T-helper 1 cell (primary cell): ENCODE data around the gene RNU6-9.
"Not testable (repeated sequence)": the region's sequence is repeated elsewhere in the genome, so short reads cannot be mapped to it uniquely, and the experiment has no call there.

Experiments
- DNase-seq, 5 donors: peaks; one replicate each; pipeline ENCODE4 v3.0.0-alpha.2; 2012 to 2020

Gene RNU6-9

DNA sequence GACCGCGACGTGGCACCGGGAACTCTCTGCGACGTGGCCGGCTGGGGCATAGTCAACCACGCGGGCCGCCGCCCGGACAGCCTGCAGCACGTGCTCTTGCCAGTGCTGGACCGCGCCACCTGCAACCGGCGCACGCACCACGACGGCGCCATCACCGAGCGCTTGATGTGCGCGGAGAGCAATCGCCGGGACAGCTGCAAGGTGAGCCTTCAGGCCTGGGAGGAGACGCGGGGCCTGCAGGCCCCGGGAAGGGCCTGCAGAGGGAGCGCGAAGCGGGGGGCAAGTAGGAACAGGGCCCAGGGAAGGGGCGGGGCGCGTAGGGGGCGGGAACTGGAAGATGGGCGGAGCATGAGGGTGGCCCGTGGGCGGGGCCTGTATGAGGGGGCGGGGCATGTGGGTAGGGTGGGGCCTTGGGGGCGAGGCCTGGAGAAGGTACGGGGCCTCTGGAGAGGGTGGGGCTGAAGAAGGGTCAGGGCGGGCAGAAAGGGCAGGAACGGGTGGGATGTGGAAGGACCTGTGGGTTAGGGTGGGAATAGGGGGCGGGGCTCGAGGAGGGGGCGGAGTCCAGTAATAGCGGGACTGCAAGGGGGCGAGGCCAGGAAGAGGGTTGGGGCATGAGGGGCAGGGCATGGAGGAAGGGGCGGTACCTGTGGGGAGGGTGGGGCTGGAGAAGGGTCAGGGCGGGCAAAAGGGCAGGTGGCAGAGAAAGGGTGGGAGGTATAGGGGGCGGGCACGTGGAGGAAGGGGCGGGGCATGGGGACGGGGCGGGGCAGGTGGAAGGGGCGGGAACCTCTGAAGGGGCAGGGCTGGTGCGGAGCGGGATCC, 31.3 kb upstream of the RNU6-9 start:
- peak; percentile 41 to 78 (median 65) for DNase-seq

DNA sequence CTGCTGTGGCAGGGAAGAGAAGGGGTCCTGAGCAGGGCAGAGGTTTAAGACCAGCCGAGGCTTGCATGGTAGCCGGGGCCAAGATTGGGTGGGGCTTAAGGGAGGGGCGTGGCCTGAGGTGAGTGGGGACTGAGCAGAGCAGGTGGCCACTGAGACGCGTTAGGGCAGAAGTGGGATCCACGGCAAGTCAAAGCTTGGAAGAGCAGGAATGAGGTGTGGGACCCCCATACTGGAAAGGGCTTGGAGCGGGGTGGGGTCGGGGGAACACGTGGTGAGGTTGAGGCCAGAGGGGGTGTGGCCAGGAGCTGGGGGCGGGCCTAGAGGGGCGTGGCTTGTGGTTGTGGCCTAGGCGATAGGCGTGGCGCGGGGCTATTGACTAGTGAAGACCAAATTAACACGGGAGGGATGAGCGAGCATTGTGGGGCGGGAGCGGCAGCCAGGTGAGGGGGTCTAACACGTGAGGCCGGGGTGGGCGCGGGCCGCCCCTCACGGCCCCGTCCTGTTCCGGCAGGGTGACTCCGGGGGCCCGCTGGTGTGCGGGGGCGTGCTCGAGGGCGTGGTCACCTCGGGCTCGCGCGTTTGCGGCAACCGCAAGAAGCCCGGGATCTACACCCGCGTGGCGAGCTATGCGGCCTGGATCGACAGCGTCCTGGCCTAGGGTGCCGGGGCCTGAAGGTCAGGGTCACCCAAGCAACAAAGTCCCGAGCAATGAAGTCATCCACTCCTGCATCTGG, 30.5 kb upstream of the RNU6-9 start:
- peak; percentile 59 to 83 (median 73) for DNase-seq

DNA sequence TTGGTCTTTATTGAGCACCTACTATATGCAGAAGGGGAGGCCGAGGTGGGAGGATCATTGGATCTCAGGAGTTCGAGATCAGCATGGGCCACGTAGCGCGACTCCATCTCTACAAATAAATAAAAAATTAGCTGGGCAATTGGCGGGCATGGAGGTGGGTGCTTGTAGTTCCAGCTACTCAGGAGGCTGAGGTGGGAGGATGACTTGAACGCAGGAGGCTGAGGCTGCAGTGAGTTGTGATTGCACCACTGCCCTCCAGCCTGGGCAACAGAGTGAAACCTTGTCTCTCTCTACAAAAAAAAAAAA, 30.0 kb upstream of the RNU6-9 start:
- DNase-seq: no peak

DNA sequence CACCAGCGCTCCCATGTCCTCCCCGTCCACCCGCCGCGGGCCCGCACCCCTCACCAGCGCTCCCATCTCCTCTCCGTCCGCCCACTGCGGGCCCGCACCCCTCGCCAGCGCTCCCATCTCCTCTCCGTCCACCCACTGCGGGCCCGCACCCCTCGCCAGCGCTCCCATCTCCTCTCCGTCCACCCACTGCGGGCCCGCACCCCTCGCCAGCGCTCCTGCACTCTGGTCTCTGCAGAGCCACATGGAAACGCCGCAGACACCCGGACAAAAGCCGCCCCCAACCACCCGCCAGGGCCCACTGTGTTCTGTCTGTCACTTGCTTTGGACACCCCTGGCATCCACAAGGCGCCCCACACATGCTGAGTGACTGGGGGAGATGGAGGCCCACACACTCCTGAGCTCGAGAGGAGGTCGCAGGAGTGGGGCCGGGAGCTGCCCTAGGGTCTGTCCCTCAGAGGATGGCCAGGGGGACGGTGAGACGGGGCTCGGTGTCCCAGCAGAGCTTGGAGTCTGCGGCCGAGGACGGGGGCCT, 26.4 kb upstream of the RNU6-9 start:
- no peak for DNase-seq

DNA sequence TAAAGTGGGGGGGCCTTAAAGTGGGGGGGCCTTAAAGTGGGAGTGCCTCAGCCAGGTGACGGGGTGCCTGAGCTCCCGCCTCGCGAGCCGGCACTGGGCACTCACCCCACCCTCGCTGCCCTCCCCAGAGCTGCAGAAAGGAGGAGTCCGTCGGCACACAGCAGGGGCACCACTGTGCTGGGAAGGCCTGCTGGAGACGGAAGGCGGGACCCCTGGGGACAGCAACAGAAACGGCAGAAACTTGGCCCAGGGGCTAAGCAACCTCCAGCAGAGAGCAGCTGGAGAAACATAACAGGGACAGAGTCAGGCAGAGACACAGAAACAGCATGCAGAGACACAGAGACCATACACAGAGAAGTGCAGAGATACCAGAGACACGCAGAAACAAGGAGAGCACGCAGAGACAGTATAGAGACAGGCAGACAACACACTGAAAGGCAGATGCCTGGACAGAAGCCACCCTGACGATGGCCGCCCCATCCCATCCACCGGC, 25.9 kb upstream of the RNU6-9 start:
- no peak for DNase-seq

DNA sequence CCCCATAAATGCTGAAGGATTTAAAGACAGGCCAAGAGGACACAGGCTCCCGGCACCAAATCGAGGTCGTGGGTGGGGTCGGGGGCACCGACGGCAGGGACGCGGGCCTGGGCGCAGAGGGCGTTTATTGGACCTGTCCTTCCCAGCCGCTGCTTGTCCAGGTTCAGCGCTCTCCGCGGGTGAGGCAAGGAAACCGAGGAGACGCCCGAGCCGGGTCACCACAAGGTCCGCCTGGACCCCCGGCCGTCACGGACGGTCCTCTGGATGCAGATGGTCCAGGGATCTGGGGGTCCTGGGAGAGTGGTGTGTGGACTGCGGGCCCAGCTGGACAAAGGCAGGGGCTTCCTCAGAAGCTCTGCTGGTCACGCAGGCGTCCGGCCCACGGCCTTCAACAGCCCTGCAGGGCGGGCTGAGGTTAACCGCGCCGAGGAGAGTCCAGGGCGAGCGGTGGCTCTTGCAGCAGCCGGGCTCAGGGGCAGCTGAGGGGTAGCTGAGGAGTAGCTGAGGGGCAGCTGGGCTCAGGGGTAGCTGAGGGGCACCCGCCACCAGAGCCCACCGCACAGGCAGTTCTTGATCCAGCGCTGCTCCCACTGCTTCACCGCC, 25.3 kb upstream of the RNU6-9 start:
- no peak for DNase-seq

DNA sequence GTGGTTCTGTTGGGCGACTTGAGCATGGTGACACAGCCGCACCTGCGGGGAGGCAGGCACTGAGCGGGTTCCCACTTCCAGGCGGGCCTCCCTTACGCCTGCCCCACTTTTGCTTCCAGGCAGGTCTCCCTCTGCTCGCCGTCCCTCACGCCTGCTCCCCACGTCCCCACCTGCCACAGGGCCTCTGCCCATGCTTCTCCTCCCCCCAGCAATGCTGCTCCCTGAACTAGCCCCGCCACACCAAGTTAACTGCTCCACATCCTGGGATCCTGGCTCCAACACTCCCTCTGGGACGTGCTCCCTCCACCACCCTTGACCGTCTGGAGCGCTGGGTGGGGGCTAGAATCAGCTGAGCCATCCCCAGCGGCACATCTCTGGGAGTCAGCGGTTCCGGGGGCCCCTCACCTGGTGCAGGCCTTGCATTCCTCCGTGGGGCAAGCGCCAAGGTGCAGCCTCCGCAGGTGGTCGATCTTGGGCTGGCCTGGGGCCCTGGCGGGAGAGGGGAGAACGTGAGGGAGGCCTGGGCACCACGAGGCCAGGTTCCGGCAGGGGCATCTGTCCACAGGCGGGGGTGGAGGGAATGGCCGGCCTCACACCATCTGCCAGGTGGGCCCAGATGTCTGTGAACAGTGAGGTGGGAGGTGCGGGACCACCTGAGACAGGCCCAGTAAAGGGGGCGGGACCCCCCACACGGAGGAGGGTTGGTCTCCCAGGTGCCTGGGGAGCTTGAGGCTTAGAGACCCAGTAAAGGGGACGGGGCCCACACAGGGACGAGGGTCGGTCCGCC, 24.6 kb upstream of the RNU6-9 start:
- no peak for DNase-seq

DNA sequence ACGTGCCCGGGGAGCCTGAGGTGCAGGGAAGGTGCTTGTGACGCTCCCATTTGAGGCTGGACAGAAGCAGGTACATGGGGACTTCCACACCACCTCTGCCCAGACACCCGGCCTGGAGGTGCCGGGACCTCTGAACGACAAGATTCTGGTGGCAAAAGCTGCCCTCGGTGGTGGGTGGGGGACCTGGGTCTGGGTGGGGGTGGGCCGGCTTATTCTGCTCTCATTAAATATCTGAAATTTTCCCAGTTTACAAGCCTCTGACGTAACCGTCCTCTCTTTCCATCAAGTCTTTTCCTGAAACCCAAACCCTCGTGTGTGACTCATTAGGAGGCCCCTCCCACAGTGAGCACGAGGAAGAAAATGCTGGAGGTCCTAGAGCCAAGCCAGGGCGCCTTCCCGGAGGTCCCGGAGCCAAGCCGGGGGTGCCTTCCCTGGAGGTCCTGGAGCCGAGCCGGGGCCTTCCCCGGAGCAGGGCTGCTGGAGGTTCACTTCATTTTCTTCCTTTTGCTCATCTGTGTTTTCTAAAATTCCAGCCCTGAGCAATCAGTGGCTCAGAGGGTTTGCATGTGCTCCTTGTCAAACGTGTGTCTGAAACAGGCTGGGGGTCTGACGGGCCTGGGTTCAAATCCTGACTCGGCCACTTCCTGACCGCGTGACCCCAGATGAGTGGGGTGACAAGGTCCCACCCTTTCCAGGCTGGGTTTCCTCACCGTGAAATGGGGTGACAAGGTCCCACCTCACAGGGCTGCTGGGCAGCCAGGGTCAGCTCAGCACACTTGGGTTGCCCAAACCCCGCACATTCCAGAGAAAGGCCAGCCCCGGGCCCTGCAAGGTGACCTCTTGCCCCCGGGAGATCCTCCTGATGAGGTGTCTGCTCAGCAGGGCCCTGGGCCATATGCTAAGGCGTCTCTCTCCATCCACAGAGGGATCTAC, 23.8 kb upstream of the RNU6-9 start:
- no peak for DNase-seq

DNA sequence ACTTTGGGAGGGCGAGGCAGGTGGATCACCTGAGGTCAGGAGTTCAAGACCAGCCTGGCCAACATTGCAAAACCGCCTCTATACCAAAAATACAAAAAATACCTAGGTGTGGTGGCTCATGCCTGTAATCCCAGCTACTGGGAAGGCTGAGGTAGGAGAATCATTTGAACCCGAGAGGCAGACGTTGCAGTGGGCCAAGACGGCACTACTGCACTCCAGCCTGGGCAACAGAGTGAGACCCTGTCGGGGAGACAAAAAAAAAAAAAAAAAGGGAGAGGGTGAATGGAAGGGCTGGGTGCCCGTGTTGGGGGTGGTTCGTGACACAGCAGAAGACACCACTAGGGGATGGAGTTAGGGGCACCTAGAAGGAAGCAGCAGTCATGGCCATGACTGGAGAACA, 23.0 kb upstream of the RNU6-9 start:
- DNase-seq: no peak

DNA sequence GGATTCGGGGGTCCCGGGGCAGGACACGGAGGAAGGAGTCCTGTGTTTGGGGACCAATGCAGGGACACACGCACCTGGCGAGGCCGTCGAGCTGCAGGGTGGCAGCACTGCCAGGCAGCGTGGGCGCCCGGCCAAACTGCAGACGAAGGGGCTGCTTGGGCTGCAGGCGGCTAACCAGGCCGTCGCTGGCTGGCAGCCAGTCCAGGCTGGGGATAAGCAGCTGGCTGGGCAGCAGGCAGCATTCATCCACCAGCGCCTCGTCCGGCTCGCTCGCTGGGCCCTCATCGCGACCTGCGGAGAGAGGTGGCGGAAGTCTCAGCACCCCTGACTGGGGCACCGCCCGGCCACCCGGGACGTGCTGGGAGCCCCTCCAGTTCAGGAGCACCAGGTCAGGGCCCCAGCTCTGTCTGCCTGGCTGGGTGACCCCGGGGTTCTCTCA, 22.3 kb upstream of the RNU6-9 start:
- DNase-seq: no peak

DNA sequence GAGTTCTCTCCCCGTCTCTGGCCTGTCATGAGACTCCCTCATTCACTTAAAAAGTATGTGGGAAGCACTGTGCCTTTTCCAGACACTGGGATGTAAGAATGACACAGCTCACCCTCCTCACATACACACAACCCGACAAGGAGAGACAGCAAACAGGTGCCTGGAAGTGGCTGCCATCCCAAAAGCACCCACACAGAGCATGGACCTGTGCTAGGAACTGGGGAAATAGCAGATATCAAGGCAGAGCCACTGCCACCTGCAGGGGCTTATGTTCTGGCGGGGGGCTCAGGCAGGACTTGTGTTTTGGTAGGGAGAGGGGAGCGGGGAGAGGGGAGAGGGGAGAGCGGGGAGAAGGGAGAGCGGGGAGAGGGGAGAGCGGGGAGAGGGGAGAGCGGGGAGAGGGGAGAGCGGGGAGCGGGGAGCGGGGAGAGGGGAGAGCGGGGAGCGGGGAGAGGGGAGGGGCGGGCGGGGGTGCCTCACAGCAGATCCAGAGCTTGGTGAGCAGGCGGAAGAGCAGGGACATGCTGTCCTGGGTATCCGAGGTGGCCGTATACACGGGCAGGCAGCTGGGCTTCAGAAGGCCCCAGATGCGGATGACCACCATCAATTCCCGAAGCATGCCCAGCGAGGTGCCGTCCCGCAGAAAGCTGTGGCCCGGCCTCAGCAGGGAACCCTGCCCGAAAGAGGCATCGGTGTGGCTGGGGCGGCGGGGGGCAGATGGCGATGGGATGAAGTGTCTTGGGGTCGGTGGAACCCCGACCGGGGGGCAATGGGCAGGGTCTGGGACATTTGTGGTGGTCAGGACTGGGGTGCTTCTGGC, 21.6 kb upstream of the RNU6-9 start:
- DNase-seq: peak in 1 of 5 donors; percentile 27

DNA sequence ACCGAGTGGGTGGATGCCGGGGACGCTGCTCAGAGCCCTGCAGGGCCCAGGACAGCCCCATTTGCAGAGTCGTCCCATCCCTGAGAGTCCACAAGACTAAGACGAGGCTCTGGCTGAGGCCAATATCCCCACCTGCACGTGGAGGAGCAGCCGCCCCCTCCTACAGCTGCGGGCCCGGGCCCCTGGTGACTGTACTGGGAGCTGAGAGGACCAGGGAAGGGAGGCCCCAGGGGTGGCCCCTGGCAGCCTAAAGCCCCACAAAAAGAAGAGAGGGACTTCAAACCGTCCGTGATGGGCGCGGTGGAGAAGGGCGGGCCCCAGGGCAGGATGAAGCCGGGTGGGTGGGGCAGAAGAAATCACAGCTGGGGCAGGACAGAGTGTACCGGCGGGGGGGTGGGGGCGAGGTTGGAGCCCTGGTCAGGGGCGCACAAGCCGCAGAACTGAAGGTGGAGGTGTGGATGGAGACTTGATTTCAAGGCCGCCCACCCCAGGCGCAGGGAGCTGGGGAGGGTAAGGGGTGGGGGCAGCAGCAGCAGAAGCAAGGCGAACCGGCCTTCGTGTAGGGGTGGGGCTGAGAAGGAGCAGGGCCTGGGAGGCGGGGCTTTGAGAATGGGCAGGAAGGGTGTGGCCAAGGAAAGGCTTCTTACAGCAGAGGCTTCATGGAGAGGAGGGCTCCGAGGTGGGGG, 20.9 kb upstream of the RNU6-9 start:
- DNase-seq: peak; percentile 72 to 91 (median 79)

DNA sequence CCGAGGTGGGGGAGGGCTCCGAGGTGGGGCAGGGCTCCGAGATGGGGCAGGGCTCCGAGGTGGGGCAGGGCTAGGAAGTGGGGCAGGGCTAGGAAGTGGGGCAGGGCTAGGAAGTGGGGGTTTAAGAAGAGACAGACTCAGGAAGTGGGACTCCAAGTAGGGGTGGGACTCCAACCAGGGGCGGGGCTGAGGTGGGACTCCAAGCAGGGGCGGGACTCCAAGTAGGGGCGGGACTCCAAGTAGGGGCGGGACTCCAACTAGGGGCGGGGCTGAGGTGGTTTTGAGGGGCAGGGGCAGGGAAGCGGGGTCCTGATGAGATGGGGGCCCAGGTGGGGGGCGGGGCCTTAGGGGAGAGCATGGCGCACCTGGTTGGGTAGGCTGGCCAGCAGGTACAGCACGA, 20.2 kb upstream of the RNU6-9 start:
- DNase-seq: peak; percentile 49 to 80 (median 75)

DNA sequence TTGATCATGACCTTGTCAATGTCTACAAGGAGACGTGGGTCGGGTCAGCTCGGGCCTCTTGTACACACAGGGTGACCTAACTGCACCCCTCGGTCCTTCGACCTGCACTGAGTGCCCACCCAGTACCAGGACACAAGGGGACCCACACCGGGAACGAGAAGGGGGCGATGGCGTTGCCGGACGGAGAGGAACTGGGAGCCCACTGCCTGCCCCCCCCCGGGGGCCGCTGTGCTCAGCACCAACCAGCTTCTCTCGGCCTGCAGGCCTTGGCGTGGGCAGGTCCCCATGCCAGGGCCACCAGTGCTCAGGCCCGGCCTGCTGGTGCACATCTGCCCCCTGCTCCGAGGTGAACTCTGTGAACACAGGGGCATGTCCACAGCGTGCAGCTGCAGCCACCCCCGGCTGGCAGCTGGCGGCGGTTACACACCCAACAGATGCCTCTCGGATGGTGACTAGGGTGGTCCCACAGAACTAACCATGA, 19.7 kb upstream of the RNU6-9 start:
- DNase-seq: no peak

DNA sequence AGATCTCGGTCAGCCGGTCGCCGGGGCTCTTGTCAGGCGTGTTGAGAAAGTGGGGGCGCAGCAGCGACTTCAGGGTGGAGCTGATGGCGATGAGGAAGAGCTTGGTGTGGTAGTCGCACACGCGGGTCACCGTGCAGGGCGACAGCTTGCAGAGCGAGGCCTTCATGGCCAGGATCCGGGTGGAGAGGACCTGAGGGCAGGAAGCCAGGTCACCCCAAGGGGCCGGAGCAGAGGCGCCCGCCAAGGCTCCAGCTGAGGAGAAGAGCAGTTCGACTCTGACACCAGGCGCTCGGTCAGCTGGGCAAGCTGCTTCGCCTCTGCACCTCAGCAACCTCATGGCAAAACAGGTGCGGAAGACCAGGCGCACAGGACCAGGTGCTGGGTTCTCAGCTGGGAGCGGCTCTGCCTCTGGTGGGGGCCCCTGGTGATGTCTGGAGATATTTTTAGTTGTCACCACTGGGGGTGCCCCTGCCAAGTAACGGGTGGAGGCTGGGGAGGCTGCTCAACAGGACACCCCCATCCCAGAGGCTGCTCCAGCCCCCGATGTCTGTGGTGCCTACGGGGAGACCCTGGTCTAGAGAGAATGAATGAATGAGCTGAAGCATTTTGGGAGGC, 17.9 kb upstream of the RNU6-9 start:
- DNase-seq: no peak

DNA sequence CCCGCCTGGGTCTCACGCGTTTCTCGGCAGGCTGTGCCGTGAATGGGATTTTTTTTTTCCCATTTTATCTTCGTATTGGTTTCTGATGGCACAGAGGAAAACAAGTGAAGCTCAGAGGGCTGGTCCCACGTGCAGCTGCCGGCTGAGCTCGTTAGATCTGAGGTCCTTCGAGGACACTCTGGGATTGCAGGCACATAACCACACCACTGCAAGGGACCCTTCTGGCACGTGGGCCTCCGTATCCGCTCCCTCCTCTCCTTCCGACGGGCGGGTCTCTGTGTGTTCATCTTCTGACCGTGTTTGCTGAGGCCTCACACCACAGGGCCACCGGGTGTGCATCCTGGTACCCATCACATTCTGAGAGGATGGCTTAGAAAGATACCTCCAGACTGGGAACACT, 17.2 kb upstream of the RNU6-9 start:
- no peak for DNase-seq

DNA sequence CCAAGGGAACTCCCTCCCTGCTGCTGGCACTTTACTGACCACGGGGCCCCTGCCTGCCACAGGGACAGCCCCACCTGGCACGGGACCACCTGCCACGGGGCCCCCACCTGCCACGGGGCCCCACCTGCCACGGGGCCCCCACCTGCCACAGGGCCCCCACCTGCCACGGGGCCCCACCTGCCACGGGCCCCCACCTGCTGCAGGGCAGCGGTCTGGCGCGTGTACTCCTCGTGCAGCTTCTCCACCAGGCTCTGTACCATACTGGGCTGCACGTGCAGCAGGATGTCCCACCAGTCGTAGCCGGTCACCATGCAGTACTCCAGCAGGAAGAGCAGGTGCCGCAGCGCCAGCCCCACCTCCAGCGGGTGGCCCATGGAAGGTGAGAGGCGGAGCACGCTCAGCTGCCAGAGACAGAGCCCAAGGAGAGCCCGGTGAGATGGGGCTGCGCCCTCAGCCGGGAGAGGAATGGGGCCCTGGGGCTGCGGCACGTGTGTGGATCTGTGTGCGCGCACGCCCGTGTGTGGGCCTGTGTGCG, 16.4 kb upstream of the RNU6-9 start:
- DNase-seq: no peak

DNA sequence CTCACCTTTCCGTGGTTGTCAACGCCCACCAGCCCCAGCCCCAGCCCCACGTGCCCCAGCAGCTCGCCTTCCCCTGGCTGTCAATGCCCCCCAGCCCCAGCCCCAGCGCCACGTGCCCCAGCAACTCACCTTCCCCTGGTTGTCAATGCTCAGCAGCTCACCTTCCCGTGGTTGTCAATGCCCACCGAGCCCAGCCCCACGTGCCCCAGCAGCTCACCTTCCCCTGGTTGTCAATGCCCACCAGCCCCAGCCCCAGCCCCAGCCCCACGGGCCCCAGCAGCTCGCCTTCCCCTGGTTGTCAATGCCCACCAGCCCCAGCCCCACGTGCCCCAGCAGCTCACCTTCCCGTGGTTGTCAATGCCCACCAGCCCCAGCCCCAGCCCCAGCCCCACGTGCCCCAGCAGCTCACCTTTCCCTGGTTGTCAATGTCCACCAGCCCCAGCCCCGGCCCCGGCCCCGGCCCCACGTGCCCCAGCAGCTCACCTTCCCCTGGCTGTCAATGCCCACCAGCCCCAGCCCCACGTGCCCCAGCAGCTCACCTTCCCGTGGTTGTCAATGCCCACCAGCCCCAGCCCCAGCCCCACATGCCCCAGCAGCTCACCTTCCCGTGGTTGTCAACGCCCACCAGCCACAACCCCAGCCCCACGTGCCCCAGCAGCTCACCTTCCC, 15.2 kb upstream of the RNU6-9 start:
- not testable (repeated sequence) for DNase-seq
